T-cell (primary cell): ENCODE measurements around the gene TRIM26. TPM values are rescaled to one million over a fixed set of nuclear protein-coding genes. Genes with fewer than 3 reads are reported as not detected.

Source experiments
- ATAC-seq, 4 experiments: fragments of 200-7000 bp in 3 of 4; fragments of 150-1000 bp in 1 of 4; cut with Tn5 transposase; replicated peaks in 1 of 4; 1 replicate in 3 of 4; 2 replicates in 1 of 4; pipeline ENCODE4 v1.10.0; 2021; ENCODE audit warnings: moderate library complexity in 3 of 4, mild to moderate bottlenecking in 2 of 4, moderate number of reproducible peaks in 1 of 4
- CTCF ChIA-PET, 2 donors: fragments of 300-600 bp; sonication (Branson Sonifier 250); formaldehyde crosslinking; loops; one replicate each; lab custom pipeline; 2022; ENCODE audit warnings: antibody characterized with exemption in 2 of 2; lab: Charles Lee
- POLR2A ChIA-PET, 2 donors: fragments of 300-600 bp; sonication (Branson Sonifier 250); formaldehyde crosslinking; loops; one replicate each; lab custom pipeline; 2022; ENCODE audit warnings: antibody characterized with exemption in 2 of 2; lab: Charles Lee
- DNase-seq, 35 experiments: peaks; one replicate each; pipeline versions ENCODE4 v3.0.0 to v3.0.0-alpha.2; 2013 to 2023
- H3K27ac ChIP-seq: one replicate; pipeline ENCODE4 v1.5.1; 2013; ENCODE audit warnings: low read length
- H3K27me3 ChIP-seq, 2 experiments: replicated peaks in 1 of 2; 1 replicate in 1 of 2; 2 replicates in 1 of 2; pipeline versions ENCODE4 v1.6.1 to v1.7.0; 2013; ENCODE audit warnings: low read length in 1 of 2, mixed read lengths in 1 of 2; ENCODE audit not compliant: control insufficient read depth in 2 of 2, insufficient read depth in 2 of 2; ENCODE audit errors: extremely low read depth in 1 of 2
- H3K36me3 ChIP-seq, 2 donors: 1 replicate in 1 of 2; 2 replicates in 1 of 2; pipeline versions ENCODE4 v1.6.1 to v1.7.0; 2013; ENCODE audit warnings: low read length in 1 of 2; ENCODE audit not compliant: control insufficient read depth in 2 of 2, insufficient read depth in 1 of 2; ENCODE audit errors: extremely low read depth in 1 of 2
- H3K4me1 ChIP-seq, 2 experiments: 1 replicate in 1 of 2; 2 replicates in 1 of 2; pipeline versions ENCODE4 v1.6.1 to v1.7.0; 2013; ENCODE audit warnings: low read length in 2 of 2, mixed read lengths in 1 of 2; ENCODE audit not compliant: insufficient read depth in 2 of 2, control insufficient read depth in 1 of 2; ENCODE audit errors: extremely low read depth in 1 of 2
- H3K4me3 ChIP-seq, 2 donors: 1 replicate in 1 of 2; 2 replicates in 1 of 2; pipeline versions ENCODE4 v1.5.1 to v1.7.0; 2013; ENCODE audit warnings: mild to moderate bottlenecking in 2 of 2, low read length in 1 of 2, moderate library complexity in 1 of 2; ENCODE audit not compliant: control insufficient read depth in 1 of 2; ENCODE audit errors: extremely low read depth in 1 of 2
- H3K9me3 ChIP-seq: 2 replicates; pipeline ENCODE4 v1.7.0; 2013
- H3K27ac Mint-ChIP-seq, 2 donors: one replicate each; pipeline ENCODE4 v1.8.0; 2020 to 2021; ENCODE audit warnings: mild to moderate bottlenecking in 2 of 2, mixed read lengths in 2 of 2
- H3K27me3 Mint-ChIP-seq, 2 donors: one replicate each; pipeline ENCODE4 v1.8.0; 2021 to 2022; ENCODE audit warnings: mixed read lengths in 2 of 2
- H3K36me3 Mint-ChIP-seq: one replicate; pipeline ENCODE4 v1.8.0; 2021; ENCODE audit warnings: mixed read lengths
- H3K4me1 Mint-ChIP-seq, 3 donors: one replicate each; pipeline ENCODE4 v1.8.0; 2020 to 2022; ENCODE audit warnings: mixed read lengths in 3 of 3, mild to moderate bottlenecking in 1 of 3
- H3K4me3 Mint-ChIP-seq, 3 donors: one replicate each; pipeline ENCODE4 v1.8.0; 2020 to 2022; ENCODE audit warnings: mild to moderate bottlenecking in 3 of 3, mixed read lengths in 3 of 3, moderate library complexity in 3 of 3
- H3K9me3 Mint-ChIP-seq, 3 donors: one replicate each; pipeline ENCODE4 v1.8.0; 2020 to 2022; ENCODE audit warnings: mixed read lengths in 3 of 3
- WGBS: methylation state at CpG from one replicate; pipeline ENCODE4 v1.1.5; 2013; ENCODE audit warnings: missing lambda C conversion rate; ENCODE audit not compliant: insufficient coverage; 5-methylcytosine and 5-hydroxymethylcytosine counted together
- total RNA-seq, 35 experiments: library from RNA in 6 of 35; stranded (reverse) in 6 of 35; fragments of 120-200 nt in 1 of 35; gene quantifications; one replicate each; pipeline versions ENCODE4 v1.2.1 to v1.2.4 and lab custom pipeline; 2013 to 2026

TRIM26 gene
- total RNA-seq, 5 donors from 2014 or later (not counting 1 experiment from before 2014, with no cell fraction given) = 46.4 to 57.4 (median 54.1) TPM

DNA sequence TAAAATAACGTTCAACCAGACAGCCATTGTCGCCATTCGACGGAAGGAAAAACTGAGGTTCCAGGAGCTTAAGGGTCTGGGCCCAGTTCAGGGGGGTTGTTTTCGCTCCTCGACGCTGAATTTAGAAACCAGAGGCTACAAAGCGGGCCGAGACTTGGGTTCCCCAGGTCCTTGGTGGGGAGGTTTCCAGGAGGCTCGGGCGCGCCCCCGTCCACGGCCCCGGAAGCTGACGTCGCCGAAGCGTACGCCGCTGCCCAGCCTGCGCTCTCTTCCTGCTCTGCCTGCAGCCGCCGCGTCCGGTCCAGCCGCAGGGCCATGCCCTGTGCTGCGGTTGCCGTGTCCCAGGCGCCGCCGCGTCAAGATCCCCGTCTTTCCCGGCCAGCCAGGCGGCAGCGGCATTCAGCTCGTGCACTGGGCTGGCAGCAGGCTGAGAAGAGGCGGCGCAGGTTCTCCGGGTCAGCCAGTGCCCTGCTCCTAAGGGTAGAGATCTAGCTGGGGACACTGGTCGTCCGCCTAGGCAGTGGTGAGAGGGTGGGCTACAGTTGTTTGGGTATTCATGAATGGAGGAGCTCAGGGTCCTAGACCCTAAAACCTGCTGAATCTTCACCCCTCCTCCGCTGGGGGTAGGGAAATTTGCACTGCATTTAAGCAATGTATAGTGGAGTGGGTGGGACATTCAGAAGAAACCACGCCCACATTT is 901 bp upstream of the TRIM26 start:
- Mint-ChIP-seq H3K4me3 (peak overlapping the region; percentile 88 to 99 (median 96)), H3K9me3 (no peaks in the 10 kb centered on the region), H3K27me3 (no peaks in the 10 kb centered on the region), H3K4me1 (peaks cover 43 to 54% (median 46%) of the 10 kb centered on the region in 3 donors), H3K36me3 (peaks cover 1% of the 10 kb centered on the region), H3K27ac (peak overlapping the region; percentile 96 to 99)
- WGBS = 0% methylated on average over 38 of the region's 45 CpGs
- Histone ChIP-seq H3K36me3 (no peaks in the 10 kb centered on the region), H3K27me3 (no peaks in the 10 kb centered on the region), H3K27ac (peak overlapping the region; percentile 99), H3K4me1 (peaks cover 22 to 27% of the 10 kb centered on the region in 2 experiments), H3K4me3 (peak overlapping the region; percentile 63 to 70), H3K9me3 (no peaks in the 10 kb centered on the region)
- DNase-seq (peak; percentile 47 to 86 (median 68)), ATAC-seq (peak; percentile 53 to 70 (median 65))
- ChIA-PET CTCF (interaction anchor here in 1 of 2 donors (0.5 to 1.0 kb wide), 2 partner anchors 127 to 237 kb away, joined by 3 to 4 read pairs; no protein-coding TSS in a partner anchor), POLR2A (interaction anchor here (0.5 to 1.2 kb wide), 4 partner anchors 8 to 302 kb away, joined by 3 to 5 read pairs (median 4); no protein-coding TSS in a partner anchor)

DNA sequence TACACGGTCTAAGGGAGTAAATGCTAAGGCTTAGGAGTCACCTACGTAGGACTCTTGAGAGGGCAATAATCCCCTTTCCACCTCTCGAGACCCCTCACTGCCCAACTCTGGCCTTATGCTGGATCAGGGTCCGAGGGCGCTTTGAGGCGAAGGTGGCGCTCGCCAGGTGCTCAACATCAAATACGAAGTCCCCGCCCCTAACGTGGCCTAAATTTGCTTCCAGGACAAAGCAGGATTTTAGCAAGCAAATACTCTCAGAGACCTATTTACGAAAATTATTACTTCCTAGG is 406 bp upstream of the TRIM26 start:
- peak overlapping the region; percentile 99 for H3K27ac ChIP-seq
- DNase-seq (peak in 1 of 35 experiments; percentile 2), ATAC-seq (no peak)
- no peaks in the 10 kb centered on the region for H3K9me3 ChIP-seq
- Mint-ChIP-seq H3K27me3 (no peaks in the 10 kb centered on the region), H3K36me3 (peaks cover 4% of the 10 kb centered on the region), H3K4me1 (peaks cover 46 to 57% (median 49%) of the 10 kb centered on the region in 3 donors), H3K9me3 (no peaks in the 10 kb centered on the region), H3K27ac (peak overlapping the region; percentile 96 to 99), H3K4me3 (peak overlapping the region; percentile 88 to 99 (median 96))
- peak overlapping the region; percentile 63 to 70 for H3K4me3 ChIP-seq
- H3K4me1 ChIP-seq = peaks cover 22 to 27% of the 10 kb centered on the region in 2 experiments
- H3K36me3 ChIP-seq = peaks cover 0 to under 1% of the 10 kb centered on the region in 2 donors
- ChIA-PET CTCF (interaction anchor here in 1 of 2 donors (1.0 to 1.4 kb wide), 3 partner anchors 10 to 560 kb away, joined by 3 to 6 read pairs (median 4); no protein-coding TSS in a partner anchor), POLR2A (interaction anchor here in 1 of 2 donors (0.7 to 1.2 kb wide), 3 partner anchors 8 to 1127 kb away, joined by 3 to 5 read pairs (median 4); no protein-coding TSS in a partner anchor)
- no peaks in the 10 kb centered on the region for H3K27me3 ChIP-seq
- 0% methylated on average over 5 of the region's 12 CpGs for WGBS

DNA sequence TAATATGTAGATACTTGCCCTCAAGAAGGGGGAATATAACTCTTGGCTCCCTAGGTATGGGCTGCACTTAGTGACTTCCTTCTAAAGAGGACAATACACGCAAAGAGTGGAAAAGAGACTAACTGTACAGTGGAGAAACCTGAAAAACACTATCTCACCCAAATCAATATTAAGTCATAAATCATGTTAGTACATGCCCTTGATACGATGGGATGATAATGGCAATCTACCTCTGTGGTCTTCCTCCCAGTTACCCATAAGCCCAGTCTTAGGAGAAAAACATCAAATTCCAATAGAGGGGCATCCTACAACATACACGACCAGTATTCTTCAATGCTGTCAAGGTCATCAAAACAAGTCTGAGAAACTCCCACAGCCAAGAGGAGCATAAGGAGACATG is 1.3 kb downstream of the TRIM26 start:
- no peak for ATAC-seq
- Histone ChIP-seq H3K9me3 (no peaks in the 10 kb centered on the region), H3K27ac (no peak overlapping the region), H3K27me3 (no peaks in the 10 kb centered on the region), H3K4me3 (peak overlapping the region in 1 of 2 donors; percentile 70), H3K4me1 (peaks cover 22 to 35% of the 10 kb centered on the region in 2 experiments), H3K36me3 (peaks cover 0 to 3% of the 10 kb centered on the region in 2 donors)
- no peak for DNase-seq
- peak overlapping the region; percentile 36 for H3K27ac Mint-ChIP-seq
- no peaks in the 10 kb centered on the region for H3K27me3 Mint-ChIP-seq
- ChIA-PET POLR2A (no interaction called here), CTCF (no interaction called here)
- no peaks in the 10 kb centered on the region for H3K9me3 Mint-ChIP-seq
- WGBS = 80% methylated on average over 1 of the region's 3 CpGs
- peaks cover 9% of the 10 kb centered on the region for H3K36me3 Mint-ChIP-seq
- H3K4me1 Mint-ChIP-seq = peaks cover 62 to 75% (median 66%) of the 10 kb centered on the region in 3 donors
- H3K4me3 Mint-ChIP-seq = peak overlapping the region; percentile 88 to 99 (median 96)

DNA sequence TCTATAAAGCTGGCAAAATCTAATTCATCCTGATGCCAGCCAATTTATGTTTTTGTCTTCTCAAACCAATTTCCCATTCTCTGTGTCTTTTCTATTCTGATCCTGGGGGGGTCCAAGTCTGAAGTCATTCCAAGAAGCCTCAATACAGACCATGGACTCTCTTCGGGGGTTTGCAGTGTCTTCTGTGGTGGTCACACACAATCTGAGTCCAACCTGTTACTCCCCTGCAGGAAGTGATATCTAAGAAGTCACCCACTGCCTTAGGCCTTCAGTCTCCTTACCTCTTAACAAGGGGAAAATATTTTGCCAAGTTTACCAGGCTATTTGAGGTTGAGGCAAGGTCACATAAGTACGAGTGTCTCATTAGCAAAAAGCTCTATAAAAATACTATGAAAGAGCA is 1.9 kb downstream of the TRIM26 start:
- no peak overlapping the region for H3K27ac ChIP-seq
- no peak for ATAC-seq
- Mint-ChIP-seq H3K27me3 (no peaks in the 10 kb centered on the region), H3K36me3 (peaks cover 9% of the 10 kb centered on the region), H3K4me1 (peaks cover 67 to 80% (median 72%) of the 10 kb centered on the region in 3 donors), H3K4me3 (peak overlapping the region; percentile 88 to 99 (median 96)), H3K27ac (peak overlapping the region; percentile 16 to 77), H3K9me3 (no peaks in the 10 kb centered on the region)
- H3K4me3 ChIP-seq = no peak overlapping the region
- no peaks in the 10 kb centered on the region for H3K9me3 ChIP-seq
- CTCF ChIA-PET = interaction anchor here in 1 of 2 donors (0.6 kb wide), 2 partner anchors 8 to 148 kb away, joined by 3 read pairs; no protein-coding TSS in a partner anchor
- no peaks in the 10 kb centered on the region for H3K27me3 ChIP-seq
- POLR2A ChIA-PET = no interaction called here
- no peak for DNase-seq
- H3K4me1 ChIP-seq = peaks cover 22 to 38% of the 10 kb centered on the region in 2 experiments
- H3K36me3 ChIP-seq = peaks cover 0 to 8% of the 10 kb centered on the region in 2 donors
- WGBS = 67% methylated on average over 1 of the region's 2 CpGs

DNA sequence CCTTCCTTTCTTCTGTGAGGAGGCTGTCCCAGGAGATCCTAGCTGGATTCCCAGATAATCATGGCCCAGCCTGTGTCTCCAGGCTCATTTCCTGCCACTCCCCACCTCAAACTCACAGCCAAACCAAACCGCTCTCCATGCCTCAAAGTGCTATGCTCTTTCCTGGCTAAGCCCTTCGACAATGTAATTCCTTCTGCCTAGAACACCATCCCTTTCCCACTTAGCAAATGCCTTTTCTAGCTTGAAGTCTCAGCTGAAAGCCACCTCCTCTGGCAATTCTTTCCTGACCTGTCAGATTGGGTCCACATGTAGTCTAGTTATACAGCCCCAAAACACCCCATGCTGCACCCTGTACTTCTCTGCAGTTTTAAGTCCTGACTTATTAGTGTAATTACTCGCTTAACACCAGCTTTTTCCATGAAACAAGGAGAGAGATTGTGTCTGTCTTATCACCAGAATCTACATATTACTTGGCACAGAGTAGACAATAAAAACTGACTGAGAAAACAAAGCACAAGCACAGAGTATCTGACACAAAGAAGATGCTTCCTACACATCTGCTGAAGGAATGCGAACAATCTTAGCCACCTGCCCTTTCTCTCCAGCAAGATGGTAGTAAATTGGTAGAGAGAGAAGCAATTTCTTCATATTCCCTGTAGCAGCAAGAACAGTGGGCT is 5.4 kb downstream of the TRIM26 start:
- H3K27ac Mint-ChIP-seq = peak overlapping the region in 1 of 2 donors; percentile 10
- Histone ChIP-seq H3K4me3 (no peak overlapping the region), H3K9me3 (no peaks in the 10 kb centered on the region), H3K36me3 (peaks cover 0 to 17% of the 10 kb centered on the region in 2 donors), H3K27ac (no peak overlapping the region), H3K4me1 (peaks cover 22 to 35% of the 10 kb centered on the region in 2 experiments), H3K27me3 (no peaks in the 10 kb centered on the region)
- H3K27me3 Mint-ChIP-seq = no peaks in the 10 kb centered on the region
- H3K9me3 Mint-ChIP-seq = no peaks in the 10 kb centered on the region
- CTCF ChIA-PET = interaction anchor here (0.6 to 0.9 kb wide), 2 partner anchors 11 to 21 kb away, joined by 3 read pairs; no protein-coding TSS in a partner anchor
- no peak overlapping the region for H3K4me3 Mint-ChIP-seq
- ATAC-seq (no peak), DNase-seq (no peak)
- H3K4me1 Mint-ChIP-seq = peaks cover 85 to 89% (median 87%) of the 10 kb centered on the region in 3 donors
- H3K36me3 Mint-ChIP-seq = peaks cover 21% of the 10 kb centered on the region
- POLR2A ChIA-PET = no interaction called here
- WGBS = 100% methylated on average over 2 of the region's 4 CpGs
